NB4 (cell line): ENCODE data around the gene BCL7A.

ENCODE experiments used
- DNase-seq: peaks from one replicate; pipeline ENCODE4 v3.0.0; 2010; ENCODE audit warnings: low read depth
- H3K4me3 ChIP-seq: one replicate; pipeline ENCODE4 v1.5.1; 2011; ENCODE audit warnings: mild to moderate bottlenecking, low read depth, low read length, moderate library complexity
- CTCF ChIP-seq: IDR thresholded peaks from one replicate; pipeline ENCODE4 v1.5.1; 2012; ENCODE audit warnings: low read depth, low read length
- MAX ChIP-seq: IDR thresholded peaks from 2 replicates; pipeline ENCODE4 v1.6.1; 2011; ENCODE audit warnings: low read depth, low read length
- MYC ChIP-seq: IDR thresholded peaks from 2 replicates; pipeline ENCODE4 v1.6.1; 2011; ENCODE audit warnings: low read depth, low read length
- POLR2A ChIP-seq: IDR thresholded peaks from 2 replicates; pipeline ENCODE4 v1.6.1; 2011; ENCODE audit warnings: mild to moderate bottlenecking; ENCODE audit not compliant: insufficient read length; ENCODE audit errors: extremely low read depth

BCL7A gene

GRCh38 chr12:122086116-122086515 lies 64.4 kb downstream of the BCL7A start:
- no peak overlapping the region for H3K4me3 ChIP-seq
- TF ChIP-seq MAX = no peak
- TF ChIP-seq CTCF = no peak
- no peak for TF ChIP-seq MYC
- no peak for TF ChIP-seq POLR2A
- DNase-seq = no peak

GRCh38 chr12:122086641-122087285 lies 65.1 kb downstream of the BCL7A start:
- no peak overlapping the region for H3K4me3 ChIP-seq
- TF ChIP-seq MAX (no peak), CTCF (no peak), POLR2A (no peak), MYC (no peak)
- DNase-seq = no peak

GRCh38 chr12:122087431-122088178 lies 65.9 kb downstream of the BCL7A start:
- no peak overlapping the region for H3K4me3 ChIP-seq
- no peak for TF ChIP-seq MYC
- no peak for TF ChIP-seq POLR2A
- no peak for TF ChIP-seq CTCF
- no peak for TF ChIP-seq MAX
- DNase-seq = no peak

- no peak for DNase-seq
- no peak overlapping the region for H3K4me3 ChIP-seq
- TF ChIP-seq POLR2A (no peak), CTCF (no peak), MAX (no peak), MYC (no peak)
These were observed 66.6 kb downstream of the BCL7A start for GRCh38 chr12:122088179-122088810.

GRCh38 chr12:122089077-122089476 lies 67.4 kb downstream of the BCL7A start:
- DNase-seq = no peak
- TF ChIP-seq MYC = no peak
- no peak for TF ChIP-seq POLR2A
- no peak for TF ChIP-seq MAX
- TF ChIP-seq CTCF = no peak
- no peak overlapping the region for H3K4me3 ChIP-seq
